GM12878 (cell line): ENCODE results near the gene MTF2.

Experiments
- BMI1 ChIP-seq: fragments of 450-650 bp; IDR thresholded peaks from 2 replicates; pipeline ENCODE4 v1.6.1; 2016; ENCODE audit warnings: mild to moderate bottlenecking, moderate library complexity, borderline replicate concordance
- TAF1 ChIP-seq: IDR thresholded peaks from 2 replicates; pipeline ENCODE4 v1.6.1; 2011; ENCODE audit warnings: mild to moderate bottlenecking, low read depth, low read length, borderline replicate concordance
- TF ChIP-seq, protein P1 (sequence below), 3 experiments: IDR thresholded peaks in 2 of 3; conservative IDR thresholded peaks in 1 of 3; 2 replicates each; pipeline ENCODE4 v1.5.1; 2011; ENCODE audit warnings: low read depth in 3 of 3, low read length in 3 of 3, mild to moderate bottlenecking in 3 of 3, control low read depth in 2 of 3, moderate library complexity in 2 of 3, inconsistent platforms in 1 of 3, mixed read lengths in 1 of 3; ENCODE audit not compliant: control insufficient read depth in 2 of 3, insufficient read depth in 1 of 3; ENCODE audit errors: extremely low read depth in 1 of 3

DNA sequence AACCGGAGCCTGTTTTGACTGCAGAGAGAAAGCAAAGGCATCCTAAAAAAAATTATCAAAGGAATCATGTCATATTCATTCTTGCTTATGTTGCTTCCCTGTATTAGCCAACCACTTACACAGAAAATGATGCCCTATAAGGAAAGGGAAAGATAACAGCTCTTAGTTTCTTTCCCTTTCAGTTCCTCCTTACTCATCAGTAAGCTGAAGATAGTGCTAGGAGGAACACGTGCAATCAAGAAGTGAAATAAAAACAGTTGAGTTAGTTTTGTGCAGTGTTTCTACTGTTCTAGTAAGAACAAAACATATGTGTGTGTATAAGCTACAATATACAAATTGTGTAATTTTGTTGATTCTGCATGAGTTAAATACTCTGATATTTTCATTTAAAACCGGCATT lies 45.3 kb upstream of the MTF2 start:
- TF ChIP-seq, protein P1, sequence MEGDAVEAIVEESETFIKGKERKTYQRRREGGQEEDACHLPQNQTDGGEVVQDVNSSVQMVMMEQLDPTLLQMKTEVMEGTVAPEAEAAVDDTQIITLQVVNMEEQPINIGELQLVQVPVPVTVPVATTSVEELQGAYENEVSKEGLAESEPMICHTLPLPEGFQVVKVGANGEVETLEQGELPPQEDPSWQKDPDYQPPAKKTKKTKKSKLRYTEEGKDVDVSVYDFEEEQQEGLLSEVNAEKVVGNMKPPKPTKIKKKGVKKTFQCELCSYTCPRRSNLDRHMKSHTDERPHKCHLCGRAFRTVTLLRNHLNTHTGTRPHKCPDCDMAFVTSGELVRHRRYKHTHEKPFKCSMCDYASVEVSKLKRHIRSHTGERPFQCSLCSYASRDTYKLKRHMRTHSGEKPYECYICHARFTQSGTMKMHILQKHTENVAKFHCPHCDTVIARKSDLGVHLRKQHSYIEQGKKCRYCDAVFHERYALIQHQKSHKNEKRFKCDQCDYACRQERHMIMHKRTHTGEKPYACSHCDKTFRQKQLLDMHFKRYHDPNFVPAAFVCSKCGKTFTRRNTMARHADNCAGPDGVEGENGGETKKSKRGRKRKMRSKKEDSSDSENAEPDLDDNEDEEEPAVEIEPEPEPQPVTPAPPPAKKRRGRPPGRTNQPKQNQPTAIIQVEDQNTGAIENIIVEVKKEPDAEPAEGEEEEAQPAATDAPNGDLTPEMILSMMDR (IDR thresholded peaks at IDR 0.05 in 2 of 3, conservative IDR thresholded peaks at IDR 0.05 in 1 of 3; ENCODE audit: control insufficient read depth in 2 of 3, extremely low read depth in 1 of 3, insufficient read depth in 1 of 3, low read depth in 3 of 3, low read length in 3 of 3) = no peak
- TF ChIP-seq TAF1 (no peak), BMI1 (no peak)
